ENCODE results near the gene CBLN3.

CBLN3 gene

DNA sequence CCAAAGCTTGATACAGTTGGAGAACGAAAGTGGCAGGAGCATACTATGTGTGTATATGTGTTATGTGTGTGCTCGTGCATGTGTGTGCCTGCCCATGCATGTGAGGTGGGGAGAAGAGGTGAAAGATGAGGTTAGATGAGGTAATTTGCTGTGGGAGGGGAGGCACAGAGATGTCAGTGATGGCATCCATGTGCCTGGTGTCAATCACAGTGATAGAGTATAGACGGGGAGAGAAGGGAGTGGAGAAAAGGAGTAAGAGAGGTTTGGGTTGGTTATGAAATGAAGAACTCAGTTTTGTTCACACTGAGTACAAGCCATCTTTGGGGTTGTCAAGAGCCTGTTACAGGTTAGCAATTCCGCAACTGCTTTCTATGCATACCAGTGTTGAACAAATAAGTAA is 45.3 kb downstream of the CBLN3 start:
- H2BK5ac ChIP-seq (ENCODE audit: low read length): no peak overlapping the region
- no peak overlapping the region for H3K23ac ChIP-seq (ENCODE audit: low read depth, low read length, poor library complexity)
- no peak overlapping the region for H3K4me2 ChIP-seq (ENCODE audit: insufficient read depth, low read length, poor library complexity, severe bottlenecking)
- no peak overlapping the region for H2BK120ac ChIP-seq (ENCODE audit: low read depth, low read length)
- no peak overlapping the region for H3K4ac ChIP-seq (ENCODE audit: low read length)
- no peak overlapping the region for H3K18ac ChIP-seq (ENCODE audit: low read length)
- no peak overlapping the region for H2BK12ac ChIP-seq (ENCODE audit: low read length)
- no peak overlapping the region for H2AFZ ChIP-seq (ENCODE audit: low read length)
- H3K27ac ChIP-seq (replicated peaks; ENCODE audit: low read length): no peak overlapping the region
- no peak overlapping the region for H4K91ac ChIP-seq (ENCODE audit: low read depth, low read length, poor library complexity)
- H3K36me3 ChIP-seq (replicated peaks in 1 of 2; ENCODE audit: control insufficient read depth in 2 of 2, insufficient read depth in 2 of 2, low read length in 2 of 2): no peaks in the 10 kb centered on the region
- WGBS, 2 donors (ENCODE audit: extremely low coverage in 2 of 2, insufficient read length in 2 of 2, insufficient replicate concordance in 1 of 2): 100% methylated on average over 1 of the region's 4 CpGs; no CpG with 5 or more reads in 1 of the 2 donors
- no peak overlapping the region for H3K4me3 ChIP-seq (ENCODE audit: low read length in 2 of 2)
- no peak overlapping the region for H3K14ac ChIP-seq (ENCODE audit: low read length)
- H3K27me3 ChIP-seq (ENCODE audit: control insufficient read depth in 3 of 3, insufficient read depth in 3 of 3, low read depth in 1 of 3, low read length in 3 of 3): peaks cover 0 to 42% (median 0%) of the 10 kb centered on the region in 3 experiments
- no peak overlapping the region for H2BK15ac ChIP-seq (ENCODE audit: low read length)
- H3K4me1 ChIP-seq (ENCODE audit: control insufficient read depth in 2 of 2, insufficient read depth in 1 of 2, low read depth in 1 of 2, low read length in 2 of 2): peaks cover 3 to 12% of the 10 kb centered on the region in 2 donors
- H3K9ac ChIP-seq (ENCODE audit: low read depth, low read length, poor library complexity): no peak overlapping the region
- no peaks in the 10 kb centered on the region for H3K79me1 ChIP-seq (ENCODE audit: low read depth, low read length)
- H3K9me3 ChIP-seq (replicated peaks in 1 of 2; ENCODE audit: control insufficient read depth in 2 of 2, insufficient read depth in 1 of 2, low read depth in 1 of 2, low read length in 2 of 2): no peaks in the 10 kb centered on the region
- no peak overlapping the region for H2AK5ac ChIP-seq (ENCODE audit: low read depth, low read length)
- H4K8ac ChIP-seq (ENCODE audit: low read depth, low read length): no peak overlapping the region
- no peak for DNase-seq (ENCODE audit: low spot score)

DNA sequence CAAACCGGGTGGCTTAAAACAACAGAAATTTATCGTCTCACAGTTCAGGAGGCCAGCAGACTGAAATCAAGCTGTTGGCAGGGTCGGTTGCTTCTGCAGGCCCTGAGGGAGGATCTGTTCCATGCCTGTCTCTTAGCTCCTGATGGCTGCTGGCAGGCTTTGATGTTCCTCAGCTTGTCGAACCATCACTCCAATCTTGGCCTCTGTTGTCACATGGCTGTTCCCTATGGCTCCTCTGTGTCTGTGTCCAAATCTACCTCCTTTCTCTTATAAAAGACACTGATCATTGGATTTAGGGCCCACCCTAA is 47.5 kb downstream of the CBLN3 start:
- no peak overlapping the region for H3K14ac ChIP-seq (ENCODE audit: low read length)
- H2BK12ac ChIP-seq (ENCODE audit: low read length): no peak overlapping the region
- no peak overlapping the region for H3K9ac ChIP-seq (ENCODE audit: low read depth, low read length, poor library complexity)
- H3K4ac ChIP-seq (ENCODE audit: low read length): no peak overlapping the region
- H3K4me3 ChIP-seq (ENCODE audit: low read length in 2 of 2): no peak overlapping the region
- H2BK5ac ChIP-seq (ENCODE audit: low read length): no peak overlapping the region
- H3K27me3 ChIP-seq (ENCODE audit: control insufficient read depth in 3 of 3, insufficient read depth in 3 of 3, low read depth in 1 of 3, low read length in 3 of 3): peaks cover 0 to 37% (median 0%) of the 10 kb centered on the region in 3 experiments
- peaks cover 3% of the 10 kb centered on the region for H3K79me1 ChIP-seq (ENCODE audit: low read depth, low read length)
- H3K23ac ChIP-seq (ENCODE audit: low read depth, low read length, poor library complexity): no peak overlapping the region
- no peak overlapping the region for H3K4me2 ChIP-seq (ENCODE audit: insufficient read depth, low read length, poor library complexity, severe bottlenecking)
- peaks cover 3 to 15% of the 10 kb centered on the region in 2 donors for H3K4me1 ChIP-seq (ENCODE audit: control insufficient read depth in 2 of 2, insufficient read depth in 1 of 2, low read depth in 1 of 2, low read length in 2 of 2)
- no peak overlapping the region for H2AFZ ChIP-seq (ENCODE audit: low read length)
- H2AK5ac ChIP-seq (ENCODE audit: low read depth, low read length): no peak overlapping the region
- no peak overlapping the region for H2BK15ac ChIP-seq (ENCODE audit: low read length)
- H4K8ac ChIP-seq (ENCODE audit: low read depth, low read length): no peak overlapping the region
- H3K27ac ChIP-seq (replicated peaks; ENCODE audit: low read length): no peak overlapping the region
- H3K9me3 ChIP-seq (replicated peaks in 1 of 2; ENCODE audit: control insufficient read depth in 2 of 2, insufficient read depth in 1 of 2, low read depth in 1 of 2, low read length in 2 of 2): peaks cover 0 to 1% of the 10 kb centered on the region in 2 donors
- H2BK120ac ChIP-seq (ENCODE audit: low read depth, low read length): no peak overlapping the region
- H4K91ac ChIP-seq (ENCODE audit: low read depth, low read length, poor library complexity): no peak overlapping the region
- peaks cover 5 to 9% of the 10 kb centered on the region in 2 donors for H3K36me3 ChIP-seq (replicated peaks in 1 of 2; ENCODE audit: control insufficient read depth in 2 of 2, insufficient read depth in 2 of 2, low read length in 2 of 2)
- H3K18ac ChIP-seq (ENCODE audit: low read length): no peak overlapping the region
- WGBS, 2 donors (ENCODE audit: extremely low coverage in 2 of 2, insufficient read length in 2 of 2, insufficient replicate concordance in 1 of 2): no CpG with 5 or more reads among the region's 4 CpGs
- no peak for DNase-seq (ENCODE audit: low spot score)

DNA sequence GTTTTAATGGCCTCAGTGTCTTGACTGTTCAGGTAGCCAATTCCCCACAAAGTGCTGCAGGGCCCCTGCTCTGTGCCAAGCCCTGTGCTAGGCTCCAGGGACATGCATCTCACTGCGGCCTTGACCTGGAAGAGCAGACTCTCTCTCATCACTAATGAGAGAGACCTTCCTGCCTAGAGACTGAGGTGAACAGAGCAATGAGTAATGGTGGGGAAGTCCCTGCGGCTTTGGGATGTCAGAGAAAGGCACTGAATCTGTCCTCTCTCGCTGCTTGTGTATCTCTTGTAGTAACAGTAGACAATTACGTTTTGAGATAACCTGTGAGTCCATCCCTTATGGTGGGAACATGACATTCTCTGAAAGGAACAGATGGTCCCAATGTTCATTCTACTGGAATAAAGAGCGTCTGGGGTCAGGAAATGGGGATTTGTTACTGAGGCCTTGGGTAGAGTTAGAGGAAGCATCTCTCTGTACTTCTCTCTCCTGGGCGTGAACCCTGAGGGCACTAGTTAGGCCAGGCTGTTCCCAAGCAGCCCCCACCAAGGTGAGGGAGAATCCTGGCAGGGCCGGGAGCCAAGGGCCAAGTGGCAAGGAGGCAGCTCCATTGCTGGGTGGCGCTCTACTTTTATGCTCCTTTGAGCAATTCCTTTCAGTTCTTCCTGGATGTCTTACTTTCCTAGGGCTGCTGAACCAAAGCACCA is 48.0 kb downstream of the CBLN3 start:
- H3K79me1 ChIP-seq (ENCODE audit: low read depth, low read length): peaks cover 3% of the 10 kb centered on the region
- peaks cover 3 to 18% of the 10 kb centered on the region in 2 donors for H3K4me1 ChIP-seq (ENCODE audit: control insufficient read depth in 2 of 2, insufficient read depth in 1 of 2, low read depth in 1 of 2, low read length in 2 of 2)
- no peak overlapping the region for H3K27ac ChIP-seq (replicated peaks; ENCODE audit: low read length)
- no peak overlapping the region for H3K23ac ChIP-seq (ENCODE audit: low read depth, low read length, poor library complexity)
- H4K91ac ChIP-seq (ENCODE audit: low read depth, low read length, poor library complexity): no peak overlapping the region
- H3K27me3 ChIP-seq (ENCODE audit: control insufficient read depth in 3 of 3, insufficient read depth in 3 of 3, low read depth in 1 of 3, low read length in 3 of 3): peaks cover 0 to 34% (median 0%) of the 10 kb centered on the region in 3 experiments
- no peak overlapping the region for H2BK120ac ChIP-seq (ENCODE audit: low read depth, low read length)
- H2BK5ac ChIP-seq (ENCODE audit: low read length): no peak overlapping the region
- no peak overlapping the region for H2AFZ ChIP-seq (ENCODE audit: low read length)
- no peak overlapping the region for H2BK12ac ChIP-seq (ENCODE audit: low read length)
- H3K18ac ChIP-seq (ENCODE audit: low read length): no peak overlapping the region
- peaks cover 5 to 14% of the 10 kb centered on the region in 2 donors for H3K36me3 ChIP-seq (replicated peaks in 1 of 2; ENCODE audit: control insufficient read depth in 2 of 2, insufficient read depth in 2 of 2, low read length in 2 of 2)
- H2AK5ac ChIP-seq (ENCODE audit: low read depth, low read length): no peak overlapping the region
- no peak overlapping the region for H3K9ac ChIP-seq (ENCODE audit: low read depth, low read length, poor library complexity)
- WGBS, 2 donors (ENCODE audit: extremely low coverage in 2 of 2, insufficient read length in 2 of 2, insufficient replicate concordance in 1 of 2): no CpG with 5 or more reads among the region's 8 CpGs
- DNase-seq (ENCODE audit: low spot score): no peak
- no peak overlapping the region for H2BK15ac ChIP-seq (ENCODE audit: low read length)
- no peak overlapping the region for H3K4me2 ChIP-seq (ENCODE audit: insufficient read depth, low read length, poor library complexity, severe bottlenecking)
- no peak overlapping the region for H3K4ac ChIP-seq (ENCODE audit: low read length)
- H3K4me3 ChIP-seq (ENCODE audit: low read length in 2 of 2): no peak overlapping the region
- peaks cover 0 to 1% of the 10 kb centered on the region in 2 donors for H3K9me3 ChIP-seq (replicated peaks in 1 of 2; ENCODE audit: control insufficient read depth in 2 of 2, insufficient read depth in 1 of 2, low read depth in 1 of 2, low read length in 2 of 2)
- no peak overlapping the region for H3K14ac ChIP-seq (ENCODE audit: low read length)
- H4K8ac ChIP-seq (ENCODE audit: low read depth, low read length): no peak overlapping the region

DNA sequence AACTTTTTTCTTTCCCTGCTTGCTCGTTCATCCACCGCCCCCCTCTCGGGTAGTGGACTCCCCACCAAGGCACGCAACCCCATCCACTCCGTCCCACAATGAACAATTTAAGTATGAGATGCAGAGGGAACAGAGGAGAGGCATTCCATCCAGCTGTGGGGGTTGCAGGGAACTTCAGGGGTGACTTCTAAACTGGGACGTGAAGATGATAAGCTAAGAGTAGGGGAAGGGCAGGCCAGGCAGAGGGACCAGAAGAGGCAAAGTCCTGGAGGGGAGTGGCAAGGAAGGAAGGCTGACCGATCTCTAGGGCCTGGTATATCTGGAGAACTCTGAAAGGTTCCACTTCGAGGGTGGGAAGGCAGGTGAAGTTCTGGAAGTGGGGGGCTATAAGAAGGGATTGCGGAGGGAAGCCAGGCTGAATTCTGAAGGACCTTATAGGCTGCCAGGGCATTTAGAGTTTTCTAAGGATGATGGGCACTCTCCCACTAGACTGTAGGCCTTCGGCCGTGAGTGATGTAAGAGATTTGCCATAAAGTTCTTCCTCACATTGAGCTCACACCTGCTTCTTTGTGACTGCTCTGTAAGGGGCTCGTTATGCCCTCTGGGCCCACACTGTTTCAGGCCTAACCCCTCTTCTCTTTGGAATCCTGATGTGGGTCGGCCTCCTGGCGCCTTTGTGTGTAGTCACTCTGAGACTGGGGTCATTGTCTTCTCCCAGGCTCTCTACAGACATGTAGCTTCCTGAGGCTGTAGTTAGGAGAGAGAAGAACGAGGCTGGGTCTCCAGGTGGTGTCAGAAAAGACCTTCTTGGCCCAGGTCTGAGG is 49.3 kb downstream of the CBLN3 start:
- Histone ChIP-seq H3K36me3 (replicated peaks in 1 of 2; ENCODE audit: control insufficient read depth in 2 of 2, insufficient read depth in 2 of 2, low read length in 2 of 2) (peaks cover 6 to 27% of the 10 kb centered on the region in 2 donors), H4K8ac (ENCODE audit: low read depth, low read length) (no peak overlapping the region), H2BK120ac (ENCODE audit: low read depth, low read length) (no peak overlapping the region), H3K4me2 (ENCODE audit: insufficient read depth, low read length, poor library complexity, severe bottlenecking) (no peak overlapping the region), H2BK12ac (ENCODE audit: low read length) (no peak overlapping the region), H3K27ac (replicated peaks; ENCODE audit: low read length) (peak overlapping the region; percentile 37), H3K18ac (ENCODE audit: low read length) (peak overlapping the region; percentile 46), H3K4me3 (ENCODE audit: low read length in 2 of 2) (no peak overlapping the region), H3K9ac (ENCODE audit: low read depth, low read length, poor library complexity) (no peak overlapping the region), H2BK5ac (ENCODE audit: low read length) (no peak overlapping the region), H3K79me1 (ENCODE audit: low read depth, low read length) (peaks cover 3% of the 10 kb centered on the region), H2BK15ac (ENCODE audit: low read length) (no peak overlapping the region), H3K4ac (ENCODE audit: low read length) (no peak overlapping the region), H3K4me1 (ENCODE audit: control insufficient read depth in 2 of 2, insufficient read depth in 1 of 2, low read depth in 1 of 2, low read length in 2 of 2) (peaks cover 3 to 23% of the 10 kb centered on the region in 2 donors), H3K9me3 (replicated peaks in 1 of 2; ENCODE audit: control insufficient read depth in 2 of 2, insufficient read depth in 1 of 2, low read depth in 1 of 2, low read length in 2 of 2) (peaks cover 0 to 1% of the 10 kb centered on the region in 2 donors), H3K14ac (ENCODE audit: low read length) (no peak overlapping the region), H4K91ac (ENCODE audit: low read depth, low read length, poor library complexity) (no peak overlapping the region), H2AFZ (ENCODE audit: low read length) (no peak overlapping the region), H2AK5ac (ENCODE audit: low read depth, low read length) (no peak overlapping the region), H3K23ac (ENCODE audit: low read depth, low read length, poor library complexity) (no peak overlapping the region), H3K27me3 (ENCODE audit: control insufficient read depth in 3 of 3, insufficient read depth in 3 of 3, low read depth in 1 of 3, low read length in 3 of 3) (peaks cover 0 to 31% (median 0%) of the 10 kb centered on the region in 3 experiments)
- DNase-seq (ENCODE audit: low spot score): no peak
- WGBS, 2 donors (ENCODE audit: extremely low coverage in 2 of 2, insufficient read length in 2 of 2, insufficient replicate concordance in 1 of 2): no CpG with 5 or more reads among the region's 15 CpGs

Data from neuronal stem cell (in vitro differentiated cells).